Right renal cortex interstitium (tissue), 3 donors: Measurements from ENCODE around the gene TYR. TPM values are rescaled to one million over a fixed set of nuclear protein-coding genes. Genes with fewer than 3 reads are reported as not detected.
"Not testable (repeated sequence)": the region's sequence is repeated elsewhere in the genome, so short reads cannot be mapped to it uniquely, and the experiment has no call there.

Source experiments
- DNase-seq, 3 donors: peaks; one replicate each; pipeline ENCODE4 v3.0.0-alpha.2; 2013; ENCODE audit warnings: low read depth in 3 of 3, low spot score in 2 of 3
- polyA plus RNA-seq, 3 donors: library from polyadenylated mRNA; unstranded; fragments of 120-200 nt; gene quantifications; one replicate each; pipeline ENCODE4 v1.2.1, GENCODE V29; 2013; ENCODE audit not compliant: insufficient read length in 3 of 3

TYR gene
- polyA plus RNA-seq, result under 1 TPM; 0.06 to 0.08 (median 0.08) TPM

- DNase-seq, result no peak
These were observed at the start of gene TYR for GRCh38 chr11:89177691-89178231. TSS of gene TYR (plus strand) at chr11:89177875. CDS start at chr11:89177954, 79 bp downstream.

GRCh38 chr11:89136606-89137005 lies 41.1 kb upstream of the TYR start:
- no peak for DNase-seq

GRCh38 chr11:89147229-89147628 lies 30.4 kb upstream of the TYR start:
- no peak for DNase-seq

GRCh38 chr11:89159974-89160373 lies 17.7 kb upstream of the TYR start:
- DNase-seq, result no peak

GRCh38 chr11:89161949-89162348 lies 15.7 kb upstream of the TYR start:
- DNase-seq, result no peak

- DNase-seq, result no peak
These were observed 14.0 kb upstream of the TYR start for GRCh38 chr11:89163686-89164085.

- DNase-seq, result no peak
These were observed 9.3 kb upstream of the TYR start for GRCh38 chr11:89168396-89168795.

- no peak for DNase-seq
These were observed 1.9 kb upstream of the TYR start for GRCh38 chr11:89175796-89176195.

- DNase-seq, result no peak
These were observed 737 bp upstream of the TYR start for GRCh38 chr11:89176938-89177337.

- DNase-seq, result no peak
These were observed 3.4 kb downstream of the TYR start for GRCh38 chr11:89181111-89181510.

- DNase-seq, result no peak
These were observed 5.3 kb downstream of the TYR start for GRCh38 chr11:89182773-89183518.

- no peak for DNase-seq
These were observed 6.3 kb downstream of the TYR start for GRCh38 chr11:89184021-89184420.

- no peak for DNase-seq
These were observed 12.1 kb downstream of the TYR start for GRCh38 chr11:89189776-89190175.

- no peak for DNase-seq
These were observed 23.5 kb downstream of the TYR start for GRCh38 chr11:89201138-89201537.

GRCh38 chr11:89203814-89204213 lies 26.1 kb downstream of the TYR start:
- no peak for DNase-seq

GRCh38 chr11:89205378-89205777 lies 27.7 kb downstream of the TYR start:
- no peak for DNase-seq

- no peak for DNase-seq
These were observed 43.1 kb downstream of the TYR start for GRCh38 chr11:89220684-89221339.

- DNase-seq, result no peak
These were observed 57.4 kb downstream of the TYR start for GRCh38 chr11:89235083-89235482.

- DNase-seq, result no peak
These were observed 58.3 kb downstream of the TYR start for GRCh38 chr11:89235976-89236375.

GRCh38 chr11:89247007-89247406 lies 69.3 kb downstream of the TYR start:
- not testable (repeated sequence) for DNase-seq

GRCh38 chr11:89249196-89249595 lies 71.5 kb downstream of the TYR start:
- DNase-seq, result no peak

- not testable (repeated sequence) for DNase-seq
These were observed 83.8 kb downstream of the TYR start for GRCh38 chr11:89261483-89261882.
